ENCODE results near the gene ATAD3B.
"Not testable (repeated sequence)": the region's sequence is repeated elsewhere in the genome, so short reads cannot be mapped to it uniquely, and the experiment has no call there.

DNA sequence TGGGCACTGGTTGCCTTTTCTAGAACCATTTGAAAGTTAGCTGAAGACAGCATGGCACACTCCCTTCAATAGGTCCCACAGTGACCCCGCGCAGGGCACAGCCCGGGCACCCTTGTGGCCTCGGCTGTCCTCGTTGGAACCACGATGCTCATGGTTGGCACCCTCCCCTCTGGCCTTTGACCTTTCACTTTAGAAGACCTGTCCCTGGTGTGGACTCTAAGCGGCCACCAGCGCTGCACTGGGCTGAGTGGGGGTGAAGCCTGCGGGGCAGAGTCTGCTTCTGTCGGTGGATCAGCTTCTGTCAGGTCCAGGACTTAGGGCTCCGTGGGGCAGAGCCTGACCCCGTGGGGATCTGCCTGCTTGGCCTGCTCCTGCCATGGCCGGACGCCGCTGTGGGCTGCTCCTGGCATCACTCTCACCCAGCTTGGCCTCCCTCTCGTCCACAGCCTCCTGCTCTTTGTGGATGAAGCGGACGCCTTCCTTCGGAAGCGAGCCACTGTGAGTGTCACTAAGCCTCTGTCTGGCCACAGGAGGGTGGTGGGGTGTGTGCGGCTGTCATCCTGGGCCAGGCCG is 14.8 kb upstream of the ATAD3B start:
- TF ChIP-seq, protein P1, sequence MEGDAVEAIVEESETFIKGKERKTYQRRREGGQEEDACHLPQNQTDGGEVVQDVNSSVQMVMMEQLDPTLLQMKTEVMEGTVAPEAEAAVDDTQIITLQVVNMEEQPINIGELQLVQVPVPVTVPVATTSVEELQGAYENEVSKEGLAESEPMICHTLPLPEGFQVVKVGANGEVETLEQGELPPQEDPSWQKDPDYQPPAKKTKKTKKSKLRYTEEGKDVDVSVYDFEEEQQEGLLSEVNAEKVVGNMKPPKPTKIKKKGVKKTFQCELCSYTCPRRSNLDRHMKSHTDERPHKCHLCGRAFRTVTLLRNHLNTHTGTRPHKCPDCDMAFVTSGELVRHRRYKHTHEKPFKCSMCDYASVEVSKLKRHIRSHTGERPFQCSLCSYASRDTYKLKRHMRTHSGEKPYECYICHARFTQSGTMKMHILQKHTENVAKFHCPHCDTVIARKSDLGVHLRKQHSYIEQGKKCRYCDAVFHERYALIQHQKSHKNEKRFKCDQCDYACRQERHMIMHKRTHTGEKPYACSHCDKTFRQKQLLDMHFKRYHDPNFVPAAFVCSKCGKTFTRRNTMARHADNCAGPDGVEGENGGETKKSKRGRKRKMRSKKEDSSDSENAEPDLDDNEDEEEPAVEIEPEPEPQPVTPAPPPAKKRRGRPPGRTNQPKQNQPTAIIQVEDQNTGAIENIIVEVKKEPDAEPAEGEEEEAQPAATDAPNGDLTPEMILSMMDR (IDR thresholded peaks at IDR 0.05; ENCODE audit: insufficient read depth, low read length, poor library complexity, severe bottlenecking): not testable (repeated sequence)
- not testable (repeated sequence) for TF ChIP-seq EZH2phosphoT487 (conservative IDR thresholded peaks at IDR 0.05; ENCODE audit: low read length)
